K562 (cell line): Measurements from ENCODE around the gene BNIPL. TPM values are rescaled to one million over a fixed set of nuclear protein-coding genes. Genes with fewer than 3 reads are reported as not detected.

ENCODE experiments used
- AFF1 ChIP-seq, 2 experiments: fragments of 450-650 bp; IDR thresholded peaks; 2 replicates each; pipeline ENCODE4 v1.6.1; 2018; ENCODE audit warnings: mild to moderate bottlenecking in 2 of 2, low read depth in 1 of 2; ENCODE audit not compliant: partially characterized antibody in 2 of 2
- DDX20 ChIP-seq: fragments of 450-650 bp; IDR thresholded peaks from 2 replicates; pipeline ENCODE4 v1.6.1; 2016; ENCODE audit warnings: missing genetic modification characterization, low read depth, mild to moderate bottlenecking, missing compliant biosample characterization, moderate library complexity
- EHMT2 ChIP-seq: fragments of 450-650 bp; IDR thresholded peaks from 2 replicates; pipeline ENCODE4 v1.6.1; 2018; ENCODE audit warnings: antibody characterized with exemption
- FOXM1 ChIP-seq, 2 experiments: fragments of 450-650 bp in 1 of 2; sonication (generic) in 1 of 2; formaldehyde crosslinking in 1 of 2; IDR thresholded peaks; 2 replicates each; pipeline versions ENCODE4 v1.6.1 to v1.9.0; 2017 to 2022; ENCODE audit warnings: low read depth in 2 of 2, mild to moderate bottlenecking in 2 of 2, missing genetic modification reagents in 1 of 2, moderate library complexity in 1 of 2
- FOXO4 ChIP-seq: fragments of 450-650 bp; formaldehyde crosslinking; IDR thresholded peaks from 2 replicates; pipeline ENCODE4 v1.4.0; 2020; ENCODE audit warnings: mild to moderate bottlenecking, moderate library complexity
- KDM1A ChIP-seq, 2 experiments: fragments of 450-650 bp; IDR thresholded peaks; 2 replicates each; pipeline ENCODE4 v1.6.1; 2016; ENCODE audit warnings: mild to moderate bottlenecking in 2 of 2
- KHSRP ChIP-seq: fragments of 450-650 bp; IDR thresholded peaks from 2 replicates; pipeline ENCODE4 v1.6.1; 2017
- MCM2 ChIP-seq: fragments of 450-650 bp; IDR thresholded peaks from 2 replicates; pipeline ENCODE4 v1.6.1; 2017; ENCODE audit warnings: low read depth, mild to moderate bottlenecking
- MECOM ChIP-seq: fragments of 250-450 bp; sonication (Bioruptor Pico); IDR thresholded peaks from 2 replicates; pipeline ENCODE4 v1.8.0; 2022; ENCODE audit warnings: inconsistent platforms
- NONO ChIP-seq, 2 experiments: fragments of 200-400 bp in 1 of 2; fragments of 450-650 bp in 1 of 2; formaldehyde crosslinking in 1 of 2; IDR thresholded peaks; 2 replicates each; pipeline ENCODE4 v1.6.1; 2017; ENCODE audit warnings: low read depth in 2 of 2, mild to moderate bottlenecking in 2 of 2, moderate library complexity in 2 of 2, low read length in 1 of 2
- PRDM10 ChIP-seq: fragments of 450-650 bp; IDR thresholded peaks from 2 replicates; pipeline ENCODE4 v1.6.1; 2018; ENCODE audit not compliant: partially characterized antibody
- SIN3A ChIP-seq, 2 experiments: fragments of 150-350 bp in 1 of 2; IDR thresholded peaks; 2 replicates each; pipeline ENCODE4 v1.6.1; 2011 to 2016; ENCODE audit warnings: borderline replicate concordance in 2 of 2, low read depth in 2 of 2, low read length in 2 of 2, mild to moderate bottlenecking in 2 of 2, moderate library complexity in 2 of 2; ENCODE audit not compliant: control insufficient read depth in 1 of 2
- SRF ChIP-seq, 2 experiments: fragments of 250-450, 450-650 bp in 1 of 2; sonication (Bioruptor Pico) in 1 of 2; sonication (generic) in 1 of 2; formaldehyde crosslinking; IDR thresholded peaks; 2 replicates each; pipeline versions ENCODE4 v1.5.0 to v1.5.1; 2020 to 2022; ENCODE audit warnings: mild to moderate bottlenecking in 1 of 2, missing genetic modification reagents in 1 of 2
- XRCC4 ChIP-seq: IDR thresholded peaks from one replicate; pipeline ENCODE4 v1.6.1; 2011; ENCODE audit not compliant: insufficient read depth, insufficient read length; ENCODE audit errors: extremely low read depth
- YY1 ChIP-seq, 3 experiments: IDR thresholded peaks; 2 replicates each; pipeline ENCODE4 v1.6.1; 2011; ENCODE audit warnings: low read length in 2 of 3, mild to moderate bottlenecking in 2 of 3, moderate library complexity in 2 of 3, borderline replicate concordance in 1 of 3, control low read depth in 1 of 3, low read depth in 1 of 3; ENCODE audit not compliant: insufficient read depth in 3 of 3, insufficient replicate concordance in 2 of 3, control insufficient read depth in 1 of 3, insufficient read length in 1 of 3; ENCODE audit errors: extremely low read depth in 1 of 3
- ZNF431 ChIP-seq: sonication (generic); formaldehyde crosslinking; IDR thresholded peaks from 2 replicates; pipeline ENCODE4 v1.8.0; 2022; ENCODE audit warnings: mild to moderate bottlenecking, missing genetic modification reagents
- ZNF551 ChIP-seq: fragments of 250-450 bp; sonication (Bioruptor Pico); IDR thresholded peaks from 2 replicates; pipeline ENCODE4 v1.5.0; 2021; ENCODE audit warnings: mild to moderate bottlenecking, moderate library complexity
- polyA plus RNA-seq, 8 experiments: library from polyadenylated mRNA; depleted of rRNA in 4 of 8; stranded (reverse) in 5 of 8; unstranded in 3 of 8; fragments of >200 nt; fragmentation: Nextera tagmentation in 2 of 8; fragmentation: Illumina TruSeq in 1 of 8; extraction: Ambion mirVana in 2 of 8; extraction: Trizol in 1 of 8; gene quantifications; 2 replicates each; pipeline versions ENCODE4 v1.2.1 to v1.2.3, GENCODE V29; 2011 to 2014; ENCODE audit warnings: inconsistent platforms in 1 of 8, missing spikeins in 1 of 8
- total RNA-seq, 7 experiments: library from RNA; depleted of rRNA in 6 of 7; stranded (reverse); fragments of >200 nt in 6 of 7; fragmentation: Illumina TruSeq in 2 of 7; extraction: Trizol in 2 of 7; gene quantifications; 2 replicates each; pipeline versions ENCODE4 v1.2.1 to v1.2.3, GENCODE V29; 2011 to 2021; ENCODE audit warnings: low replicate concordance in 1 of 7

The BNIPL gene
- total and polyA plus RNA-seq, 9 of the 15 experiments (the other 6 are each of a cell fraction or from before 2014, with no cell fraction given): 0.08 to 1.4 (median 0.68) TPM

GRCh38 chr1:151060007-151060656, 23.7 kb downstream of the BNIPL start, which contains the start of gene MLLT11 (continued):
- TF ChIP-seq YY1 (IDR thresholded peaks at IDR 0.05; ENCODE audit: borderline replicate concordance in 1 of 3, control insufficient read depth in 1 of 3, extremely low read depth in 1 of 3, insufficient read depth in 3 of 3, insufficient read length in 1 of 3, insufficient replicate concordance in 2 of 3, low read depth in 1 of 3, low read length in 2 of 3): peak in 1 of 3 experiments; percentile 77
- TF ChIP-seq ZNF431: no peak
- peak in 1 of 2 experiments; percentile 23 for TF ChIP-seq AFF1 (IDR thresholded peaks at IDR 0.05; ENCODE audit: low read depth in 1 of 2, partially characterized antibody in 2 of 2)
- peak; percentile 7; the same call in 1 of the 2 replicates for TF ChIP-seq FOXM1 (IDR thresholded peaks at IDR 0.05; ENCODE audit: low read depth)
- no peak for TF ChIP-seq FOXM1 (CRISPR knock-in tag; IDR thresholded peaks at IDR 0.05; ENCODE audit: low read depth)
- no peak for TF ChIP-seq MCM2
- TF ChIP-seq DDX20 (tag): no peak
- TF ChIP-seq XRCC4: no peak
- TF ChIP-seq KHSRP: no peak
- TF ChIP-seq SIN3A (IDR thresholded peaks at IDR 0.05; ENCODE audit: borderline replicate concordance in 2 of 2, control insufficient read depth in 1 of 2, low read depth in 2 of 2, low read length in 2 of 2): no peak
- no peak for TF ChIP-seq NONO (IDR thresholded peaks at IDR 0.05; ENCODE audit: low read depth in 2 of 2, low read length in 1 of 2)
- no peak for TF ChIP-seq EHMT2
- no peak for TF ChIP-seq FOXO4
- TF ChIP-seq KDM1A (IDR thresholded peaks at IDR 0.05): 0 out of 4 replicates have a peak, but pooled peaks of 1 of the 2 experiments have one; percentile 17
- no peak for TF ChIP-seq ZNF551
- TF ChIP-seq SRF (CRISPR knock-in tag; IDR thresholded peaks at IDR 0.05): 0 out of 4 replicates have a peak, but pooled peaks of 1 of the 2 experiments have one; percentile 35
- TF ChIP-seq MECOM (CRISPR knock-in tag): no peak
- TF ChIP-seq PRDM10: peak; percentile 82
